Mesendoderm (in vitro differentiated cells): ENCODE data around the gene PPM1E.
A peak's percentile ranks its signal among the peaks of the same experiment; 100 is the strongest.

Experiments
- DNase-seq: peaks from one replicate; pipeline ENCODE4 v3.0.0; 2013
- H2AK5ac ChIP-seq: 2 replicates; pipeline ENCODE4 v1.6.1; 2013; ENCODE audit warnings: low read length, inconsistent platforms
- H2BK120ac ChIP-seq: 2 replicates; pipeline ENCODE4 v1.6.1; 2013; ENCODE audit warnings: low read depth, mild to moderate bottlenecking, low read length, moderate library complexity, mixed read lengths
- H2BK15ac ChIP-seq: replicated peaks from 2 replicates; pipeline ENCODE4 v1.6.1; 2013; ENCODE audit warnings: low read depth, mild to moderate bottlenecking, moderate library complexity
- H2BK5ac ChIP-seq: 2 replicates; pipeline ENCODE4 v1.6.1; 2013; ENCODE audit warnings: low read length, inconsistent platforms
- H3K18ac ChIP-seq: 2 replicates; pipeline ENCODE4 v1.6.1; 2013; ENCODE audit warnings: mild to moderate bottlenecking, low read length, mixed read lengths
- H3K23ac ChIP-seq: one replicate; pipeline ENCODE4 v1.6.1; 2013; ENCODE audit warnings: low read length
- H3K27ac ChIP-seq: 2 replicates; pipeline ENCODE4 v1.5.1; 2013; ENCODE audit warnings: low read depth, mild to moderate bottlenecking, inconsistent platforms, low read length, moderate library complexity
- H3K27me3 ChIP-seq: 2 replicates; pipeline ENCODE4 v1.6.1; 2013; ENCODE audit warnings: low read length, control low read depth, mild to moderate bottlenecking, inconsistent platforms; ENCODE audit not compliant: insufficient read depth, poor library complexity
- H3K36me3 ChIP-seq: 2 replicates; pipeline ENCODE4 v1.6.1; 2013; ENCODE audit warnings: low read length, inconsistent platforms; ENCODE audit not compliant: control insufficient read depth, insufficient read depth
- H3K4ac ChIP-seq: one replicate; pipeline ENCODE4 v1.6.1; 2013; ENCODE audit warnings: low read depth, mild to moderate bottlenecking, low read length, moderate library complexity
- H3K4me1 ChIP-seq: 2 replicates; pipeline ENCODE4 v1.6.1; 2013; ENCODE audit warnings: low read depth, low read length, inconsistent platforms; ENCODE audit not compliant: control insufficient read depth
- H3K4me2 ChIP-seq: 2 replicates; pipeline ENCODE4 v1.6.1; 2013; ENCODE audit warnings: low read length
- H3K4me3 ChIP-seq: 2 replicates; pipeline ENCODE4 v1.5.1; 2013; ENCODE audit warnings: mild to moderate bottlenecking, low read length
- H3K56ac ChIP-seq: one replicate; pipeline ENCODE4 v1.6.1; 2013; ENCODE audit warnings: low read length
- H3K79me1 ChIP-seq: 2 replicates; pipeline ENCODE4 v1.6.1; 2013; ENCODE audit warnings: low read length, inconsistent platforms
- H3K79me2 ChIP-seq: 2 replicates; pipeline ENCODE4 v1.6.1; 2013; ENCODE audit warnings: mild to moderate bottlenecking, low read length; ENCODE audit not compliant: control insufficient read depth, insufficient read depth
- H3K9ac ChIP-seq: 2 replicates; pipeline ENCODE4 v1.6.1; 2013; ENCODE audit warnings: low read length, inconsistent platforms
- H4K5ac ChIP-seq: one replicate; pipeline ENCODE4 v1.6.1; 2013; ENCODE audit warnings: low read length
- H4K8ac ChIP-seq: one replicate; pipeline ENCODE4 v1.6.1; 2013; ENCODE audit warnings: low read depth, mild to moderate bottlenecking, control low read depth, low read length, moderate library complexity
- WGBS: extraction: QIAGEN DNeasy Blood & Tissue Kit; methylation state at CpG from one replicate; pipeline ENCODE4 v1.1.7; 2013; ENCODE audit warnings: low lambda C conversion rate, missing lambda C conversion rate; ENCODE audit not compliant: insufficient coverage; ENCODE audit errors: extremely low coverage; 5-methylcytosine and 5-hydroxymethylcytosine counted together

Gene PPM1E

DNA sequence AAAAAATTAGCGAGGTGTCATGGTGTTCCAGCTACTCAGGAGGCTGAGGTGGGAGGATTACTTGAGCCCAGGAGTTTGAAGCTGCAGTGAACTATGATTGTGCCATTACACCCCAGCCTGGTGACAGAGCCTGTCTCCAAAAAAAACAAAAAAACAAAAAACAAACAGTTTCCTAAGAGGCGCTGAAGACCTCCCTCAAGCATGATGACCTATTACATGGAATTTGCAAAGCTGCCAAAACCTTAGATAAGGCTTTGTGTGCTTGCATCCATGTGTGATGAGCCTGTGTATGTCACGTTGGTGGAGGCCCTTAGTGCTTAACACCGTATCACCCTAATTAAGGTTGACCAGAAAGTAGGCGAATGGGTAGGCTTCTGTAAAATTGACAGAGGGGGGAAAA lies 143.5 kb downstream of the PPM1E start:
- Histone ChIP-seq H3K4me1 (no peaks in the 10 kb centered on the region), H3K79me2 (no peaks in the 10 kb centered on the region), H3K9ac (no peak overlapping the region), H4K8ac (no peak overlapping the region), H3K36me3 (no peaks in the 10 kb centered on the region), H3K4me3 (no peak overlapping the region), H2BK5ac (no peak overlapping the region), H4K5ac (no peak overlapping the region), H3K4ac (no peak overlapping the region), H3K4me2 (no peak overlapping the region), H3K27me3 (no peaks in the 10 kb centered on the region), H3K18ac (no peak overlapping the region), H3K23ac (no peak overlapping the region), H2BK120ac (no peak overlapping the region), H3K79me1 (no peaks in the 10 kb centered on the region), H2BK15ac (no peak overlapping the region), H3K56ac (no peak overlapping the region), H2AK5ac (no peak overlapping the region), H3K27ac (no peak overlapping the region)
- no CpG with 5 or more reads among the region's 5 CpGs for whole genome bisulfite sequencing
- no peak for DNase-seq

- Histone ChIP-seq H3K4me3 (no peak overlapping the region), H4K8ac (no peak overlapping the region), H3K23ac (no peak overlapping the region), H3K27me3 (no peaks in the 10 kb centered on the region), H3K79me1 (no peaks in the 10 kb centered on the region), H2BK5ac (no peak overlapping the region), H3K4me2 (no peak overlapping the region), H3K56ac (no peak overlapping the region), H3K79me2 (no peaks in the 10 kb centered on the region), H4K5ac (no peak overlapping the region), H3K4me1 (no peaks in the 10 kb centered on the region), H3K18ac (no peak overlapping the region), H2AK5ac (no peak overlapping the region), H3K36me3 (no peaks in the 10 kb centered on the region), H3K9ac (no peak overlapping the region), H2BK15ac (no peak overlapping the region), H2BK120ac (no peak overlapping the region), H3K4ac (no peak overlapping the region), H3K27ac (no peak overlapping the region)
- WGBS, result no CpG with 5 or more reads among the region's 1 CpG
- DNase-seq, result no peak
These were observed 146.7 kb downstream of the PPM1E start for GRCh38 chr17:58902322-58902721.

DNA sequence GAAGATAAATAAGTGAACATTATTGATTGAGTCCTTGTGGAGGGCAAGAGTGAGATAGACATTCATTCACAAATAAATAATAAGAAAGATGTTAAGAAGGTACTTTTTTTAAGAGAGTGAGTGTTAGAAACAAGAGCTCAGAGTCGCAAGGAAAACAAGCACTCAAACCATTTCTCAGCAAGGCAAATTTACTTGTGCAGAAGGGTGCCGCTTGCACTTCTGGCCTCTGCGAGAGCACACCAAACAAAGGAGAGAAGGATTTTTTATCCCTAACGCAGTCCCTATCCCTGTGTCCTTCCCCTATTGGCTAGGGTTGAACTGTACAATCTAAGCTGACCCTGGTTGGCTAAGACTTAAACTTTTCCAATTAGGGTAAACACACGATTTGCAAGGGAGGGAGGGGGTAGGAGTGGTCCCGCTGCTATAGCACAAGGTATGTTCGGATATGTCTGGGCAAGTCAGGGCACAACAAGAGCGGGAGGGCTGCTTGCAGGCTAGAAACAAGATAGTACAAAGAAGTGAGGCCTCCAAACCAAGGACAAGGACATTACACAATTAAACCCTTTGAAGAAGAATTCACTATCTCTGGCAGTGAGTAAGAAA lies 156.2 kb downstream of the PPM1E start:
- no peak overlapping the region for H2BK5ac ChIP-seq
- no peak overlapping the region for H2BK120ac ChIP-seq
- H3K4ac ChIP-seq, result no peak overlapping the region
- no CpG with 5 or more reads among the region's 8 CpGs for WGBS
- no peak overlapping the region for H4K5ac ChIP-seq
- H4K8ac ChIP-seq, result no peak overlapping the region
- H3K79me2 ChIP-seq, result no peaks in the 10 kb centered on the region
- H3K4me1 ChIP-seq, result no peaks in the 10 kb centered on the region
- peak; percentile 24 for DNase-seq
- H3K79me1 ChIP-seq, result no peaks in the 10 kb centered on the region
- H3K9ac ChIP-seq, result no peak overlapping the region
- no peak overlapping the region for H2BK15ac ChIP-seq
- no peak overlapping the region for H2AK5ac ChIP-seq
- no peaks in the 10 kb centered on the region for H3K27me3 ChIP-seq
- H3K23ac ChIP-seq, result no peak overlapping the region
- H3K18ac ChIP-seq, result no peak overlapping the region
- no peak overlapping the region for H3K56ac ChIP-seq
- H3K27ac ChIP-seq, result no peak overlapping the region
- no peaks in the 10 kb centered on the region for H3K36me3 ChIP-seq
- no peak overlapping the region for H3K4me2 ChIP-seq
- no peak overlapping the region for H3K4me3 ChIP-seq

DNA sequence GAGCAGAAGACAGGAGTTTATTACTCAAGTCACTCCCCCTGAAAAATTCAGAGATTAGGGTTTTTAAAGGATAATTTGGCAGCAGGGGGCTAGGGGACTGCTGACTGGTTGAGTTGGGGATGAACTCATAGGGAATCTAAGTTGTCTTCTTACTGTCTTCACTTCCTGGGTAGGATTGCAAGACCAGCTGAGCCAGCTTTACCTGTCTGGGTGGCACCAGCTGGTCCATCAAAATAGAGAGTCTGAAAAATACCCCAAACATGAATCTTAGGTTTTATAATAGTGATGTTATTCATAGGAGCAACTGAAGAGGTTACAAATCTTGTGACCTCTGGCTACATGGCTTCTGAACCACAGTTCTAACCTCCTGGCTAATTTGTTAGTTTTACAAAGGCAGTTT lies 157.9 kb downstream of the PPM1E start:
- H2AK5ac ChIP-seq, result no peak overlapping the region
- no peak overlapping the region for H3K4me3 ChIP-seq
- no peaks in the 10 kb centered on the region for H3K36me3 ChIP-seq
- no peak overlapping the region for H3K9ac ChIP-seq
- H4K8ac ChIP-seq, result no peak overlapping the region
- no peak overlapping the region for H2BK5ac ChIP-seq
- no peak overlapping the region for H4K5ac ChIP-seq
- H3K79me1 ChIP-seq, result no peaks in the 10 kb centered on the region
- no peaks in the 10 kb centered on the region for H3K79me2 ChIP-seq
- no peaks in the 10 kb centered on the region for H3K4me1 ChIP-seq
- no peak for DNase-seq
- H2BK15ac ChIP-seq, result no peak overlapping the region
- H3K23ac ChIP-seq, result no peak overlapping the region
- no peaks in the 10 kb centered on the region for H3K27me3 ChIP-seq
- H3K56ac ChIP-seq, result no peak overlapping the region
- H2BK120ac ChIP-seq, result no peak overlapping the region
- H3K4ac ChIP-seq, result no peak overlapping the region
- no peak overlapping the region for H3K27ac ChIP-seq
- H3K18ac ChIP-seq, result no peak overlapping the region
- no peak overlapping the region for H3K4me2 ChIP-seq

DNA sequence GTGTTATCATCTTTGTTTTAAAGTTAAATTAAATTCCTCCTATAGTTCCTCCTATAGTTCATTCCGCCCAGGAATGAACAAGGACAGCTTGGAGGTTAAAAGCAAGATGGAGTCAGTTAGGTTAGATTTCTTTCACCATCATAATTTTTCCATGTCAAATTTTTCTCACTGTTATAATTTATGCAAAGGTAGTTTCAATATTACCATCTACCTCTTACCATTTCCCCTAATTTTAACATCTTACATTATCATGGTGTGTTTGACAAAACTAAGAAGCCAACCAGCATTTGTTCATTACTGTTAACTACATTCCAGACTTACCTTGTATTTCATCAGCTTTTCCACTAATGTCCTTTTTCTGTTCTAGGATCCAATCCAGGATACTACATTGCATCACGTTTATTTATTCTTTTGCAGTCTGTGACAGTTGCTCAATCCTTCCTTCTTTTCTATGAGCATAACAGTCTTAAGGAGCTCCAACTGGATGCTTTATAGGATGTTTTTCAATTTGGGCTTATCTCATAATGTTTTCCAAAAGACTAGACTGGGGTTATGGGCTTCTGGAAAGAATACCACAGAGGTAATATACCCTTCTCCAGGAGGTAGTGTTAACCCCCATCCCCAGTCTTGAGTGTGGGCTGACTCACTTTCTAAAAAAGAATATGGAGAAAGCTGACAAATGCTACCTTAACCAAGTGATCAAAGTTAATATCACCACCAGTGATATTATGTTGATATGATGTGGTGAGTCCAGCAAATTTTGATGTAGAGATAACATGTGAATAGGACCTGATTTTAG lies 158.5 kb downstream of the PPM1E start:
- H3K27ac ChIP-seq, result no peak overlapping the region
- no peaks in the 10 kb centered on the region for H3K27me3 ChIP-seq
- H4K8ac ChIP-seq, result no peak overlapping the region
- no peak overlapping the region for H2AK5ac ChIP-seq
- no peaks in the 10 kb centered on the region for H3K36me3 ChIP-seq
- H3K79me2 ChIP-seq, result no peaks in the 10 kb centered on the region
- DNase-seq, result no peak
- H3K9ac ChIP-seq, result no peak overlapping the region
- no peak overlapping the region for H3K56ac ChIP-seq
- WGBS, result no CpG with 5 or more reads among the region's 2 CpGs
- no peak overlapping the region for H2BK5ac ChIP-seq
- H3K18ac ChIP-seq, result no peak overlapping the region
- no peak overlapping the region for H3K4me3 ChIP-seq
- no peaks in the 10 kb centered on the region for H3K4me1 ChIP-seq
- H2BK120ac ChIP-seq, result no peak overlapping the region
- H3K4ac ChIP-seq, result no peak overlapping the region
- H3K79me1 ChIP-seq, result no peaks in the 10 kb centered on the region
- H4K5ac ChIP-seq, result no peak overlapping the region
- H3K4me2 ChIP-seq, result no peak overlapping the region
- no peak overlapping the region for H2BK15ac ChIP-seq
- H3K23ac ChIP-seq, result no peak overlapping the region

DNA sequence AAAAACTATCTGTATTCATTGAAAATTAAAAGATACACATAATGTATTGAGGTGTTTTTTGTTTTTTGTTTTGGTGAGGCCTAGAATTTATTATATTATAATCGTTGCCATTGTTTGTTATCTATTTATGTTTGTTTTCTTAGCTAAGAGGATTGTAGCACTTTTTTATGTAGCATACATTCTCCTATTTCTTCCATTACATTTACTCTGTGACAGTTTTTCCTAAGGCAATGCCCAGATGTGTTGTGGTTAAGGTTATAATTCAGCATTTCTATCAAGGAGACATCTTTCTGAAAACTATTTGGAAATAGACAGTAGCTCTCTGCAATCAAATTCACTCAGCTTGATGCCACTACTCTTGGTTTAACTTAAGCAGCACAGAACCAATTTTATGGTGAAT lies 161.6 kb downstream of the PPM1E start:
- Histone ChIP-seq H3K18ac (no peak overlapping the region), H3K23ac (no peak overlapping the region), H2BK15ac (no peak overlapping the region), H3K9ac (no peak overlapping the region), H3K79me1 (no peaks in the 10 kb centered on the region), H3K4me1 (no peaks in the 10 kb centered on the region), H3K4me3 (no peak overlapping the region), H3K27me3 (no peaks in the 10 kb centered on the region), H3K56ac (no peak overlapping the region), H4K8ac (no peak overlapping the region), H4K5ac (no peak overlapping the region), H2AK5ac (no peak overlapping the region), H3K4ac (no peak overlapping the region), H3K4me2 (no peak overlapping the region), H3K36me3 (no peaks in the 10 kb centered on the region), H3K79me2 (no peaks in the 10 kb centered on the region), H2BK120ac (no peak overlapping the region), H2BK5ac (no peak overlapping the region), H3K27ac (no peak overlapping the region)
- DNase-seq, result no peak
- WGBS, result 100% methylated on average over 1 of the region's 1 CpG
